ENCODE results near the gene PRR12. TPM values are rescaled to one million over a fixed set of nuclear protein-coding genes. Genes with fewer than 3 reads are reported as not detected.
A peak's percentile ranks its signal among the peaks of the same experiment; 100 is the strongest.

Gene PRR12
- total and polyA plus RNA-seq, 12 donors: 5.2 to 19.2 (median 16.2) TPM

- WGBS, 2 donors: 79% methylated on average over 30 of the region's 30 CpGs
- Histone ChIP-seq H3K4me1 (peaks cover 4 to 60% (median 44%) of the 10 kb centered on the region in 9 donors), H3K4me3 (no peak overlapping the region), H3K27me3 (no peaks in the 10 kb centered on the region), H3K9me3 (no peaks in the 10 kb centered on the region), H3K36me3 (peaks cover 0 to 24% (median 3%) of the 10 kb centered on the region in 9 donors), H3K27ac (peak overlapping the region in 5 of 10 donors; percentile 32 to 99 (median 65))
- TF ChIP-seq CTCF (IDR thresholded peaks at IDR 0.05): no peak
- intact Hi-C loops (cut with DNase I): loop anchor here in 3 of 10 donors (5.0 kb wide), 1 partner anchor 44 kb away; the partner anchor contains the start of gene PRR12 (in 3 of the 3)
- ATAC-seq (no peak), DNase-seq (no peak)
Measured at GRCh38 chr19:49636233-49636932, 45.4 kb downstream of the PRR12 start.

- 9 to 19% methylated on average over 19 of the region's 19 CpGs for WGBS, 2 donors
- peaks cover 0 to 24% (median 3%) of the 10 kb centered on the region in 9 donors for H3K36me3 ChIP-seq
- H3K27me3 ChIP-seq: no peaks in the 10 kb centered on the region
- peak overlapping the region; percentile 20 to 95 (median 85) for H3K4me3 ChIP-seq
- H3K27ac ChIP-seq: peak overlapping the region; percentile 96 to 100 (median 99)
- peaks cover 0 to 59% (median 47%) of the 10 kb centered on the region in 9 donors for H3K4me1 ChIP-seq
- intact Hi-C loops (cut with DNase I): loop anchor here in 5 of 10 donors (1.0 to 5.0 kb wide), 3 partner anchors 45 to 46 kb away; partner anchors contain the start of gene PRR12 (in 3 of the 5)
- DNase-seq (peak; percentile 92), ATAC-seq (peak in 7 of 8 donors; percentile 3 to 21 (median 7))
- no peak for TF ChIP-seq CTCF (IDR thresholded peaks at IDR 0.05)
- no peaks in the 10 kb centered on the region for H3K9me3 ChIP-seq
Measured at GRCh38 chr19:49637821-49638738, 47.1 kb downstream of the PRR12 start.

GRCh38 chr19:49639401-49640112, 48.6 kb downstream of the PRR12 start:
- DNase-seq (peak in 1 of 2 donors; percentile 47), ATAC-seq (no peak)
- Histone ChIP-seq H3K9me3 (no peaks in the 10 kb centered on the region), H3K4me3 (peak overlapping the region; percentile 47 to 95 (median 85)), H3K36me3 (peaks cover 0 to 24% (median 3%) of the 10 kb centered on the region in 9 donors), H3K4me1 (peaks cover 0 to 72% (median 60%) of the 10 kb centered on the region in 9 donors), H3K27ac (peak overlapping the region; percentile 96 to 100 (median 99)), H3K27me3 (no peaks in the 10 kb centered on the region)
- TF ChIP-seq CTCF (IDR thresholded peaks at IDR 0.05): no peak
- 4% methylated on average over 27 to 31 of the region's 31 CpGs for WGBS, 2 donors
- intact Hi-C loops (cut with DNase I): loop anchor here in 7 of 10 donors (1.0 to 5.0 kb wide), 6 partner anchors 37 to 49 kb away; partner anchors contain the start of genes PRR12 (in 5 of the 7) and PRMT1 (in 1 of the 7)

All from heart right ventricle (tissue), 16 donors.